NB4 (cell line): ENCODE data around the gene PKLR.

ENCODE experiments used
- DNase-seq: peaks from one replicate; pipeline ENCODE4 v3.0.0; 2010; ENCODE audit warnings: low read depth
- H3K4me3 ChIP-seq: one replicate; pipeline ENCODE4 v1.5.1; 2011; ENCODE audit warnings: mild to moderate bottlenecking, low read depth, low read length, moderate library complexity
- CTCF ChIP-seq: IDR thresholded peaks from one replicate; pipeline ENCODE4 v1.5.1; 2012; ENCODE audit warnings: low read depth, low read length
- MAX ChIP-seq: IDR thresholded peaks from 2 replicates; pipeline ENCODE4 v1.6.1; 2011; ENCODE audit warnings: low read depth, low read length
- MYC ChIP-seq: IDR thresholded peaks from 2 replicates; pipeline ENCODE4 v1.6.1; 2011; ENCODE audit warnings: low read depth, low read length
- POLR2A ChIP-seq: IDR thresholded peaks from 2 replicates; pipeline ENCODE4 v1.6.1; 2011; ENCODE audit warnings: mild to moderate bottlenecking; ENCODE audit not compliant: insufficient read length; ENCODE audit errors: extremely low read depth

PKLR gene

DNA sequence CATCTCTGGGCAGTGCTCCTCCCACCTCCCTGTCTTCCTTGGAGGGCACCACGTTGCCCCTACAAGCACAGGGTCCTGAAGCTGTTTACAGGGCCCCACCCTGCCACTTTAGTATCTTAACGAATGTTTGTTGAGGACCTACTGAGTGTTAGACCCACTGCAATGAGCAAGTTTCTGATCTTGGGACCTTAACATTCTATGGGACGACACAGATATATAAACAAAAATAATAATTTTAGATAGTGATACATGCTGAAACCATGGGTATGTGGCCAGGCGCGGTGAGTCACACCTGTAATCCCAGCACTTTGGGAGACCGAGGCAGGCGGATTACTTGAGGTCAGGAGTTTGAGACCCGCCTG, 56.1 kb downstream of the PKLR start:
- no peak for DNase-seq
- TF ChIP-seq MYC (no peak), CTCF (no peak), MAX (no peak), POLR2A (no peak)
- H3K4me3 ChIP-seq: peak overlapping the region; percentile 47

DNA sequence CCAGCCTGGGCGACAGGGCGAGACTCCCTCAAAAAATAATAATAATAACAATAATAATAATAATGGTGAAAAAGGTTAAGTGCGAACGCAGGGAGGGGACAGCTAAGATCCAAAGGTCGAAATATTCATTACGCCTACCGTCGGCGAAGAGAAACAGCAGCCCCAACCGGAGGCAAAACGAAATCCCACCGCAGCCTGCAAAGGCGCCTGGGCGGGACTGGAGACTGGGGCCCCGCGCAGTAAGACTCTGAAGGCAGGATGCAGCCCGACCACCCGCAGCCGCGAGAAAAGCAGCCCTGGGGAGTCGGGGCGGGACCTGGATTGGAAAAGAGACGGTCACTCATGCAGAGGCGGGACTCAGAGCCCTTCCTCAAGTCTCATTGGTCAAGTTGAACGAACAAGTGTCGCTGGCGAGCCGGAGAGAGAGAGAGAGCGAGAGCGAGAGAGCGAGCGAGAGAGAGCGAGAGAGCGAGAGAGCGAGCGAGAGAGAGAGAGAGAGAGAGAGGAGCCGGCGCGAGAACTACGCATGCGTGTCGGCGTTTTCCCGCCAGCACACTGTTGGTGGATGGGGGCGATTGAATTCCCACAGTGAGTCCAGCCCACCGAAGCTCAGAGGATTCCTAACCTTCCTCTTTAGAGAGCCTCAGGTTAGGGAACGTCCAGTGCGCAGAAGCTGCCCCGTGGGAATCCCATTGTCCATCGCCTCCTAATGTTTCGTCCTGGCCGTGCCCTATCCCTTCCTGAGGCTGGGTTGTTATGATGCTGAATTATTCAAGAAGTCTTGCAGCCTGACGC, 56.7 kb downstream of the PKLR start:
- peak; percentile 99 for DNase-seq
- H3K4me3 ChIP-seq: peak overlapping the region; percentile 78
- TF ChIP-seq POLR2A (peak; percentile 75), CTCF (peak; percentile 20), MAX (peak; percentile 6), MYC (peak; percentile 72)

GRCh38 chr1:155242805-155243358, 58.4 kb downstream of the PKLR start:
- no peak for DNase-seq
- TF ChIP-seq POLR2A: no peak
- TF ChIP-seq MAX: no peak
- TF ChIP-seq CTCF: no peak
- TF ChIP-seq MYC: no peak
- H3K4me3 ChIP-seq: peak overlapping the region; percentile 78

- peak; percentile 83 for DNase-seq
- H3K4me3 ChIP-seq: peak overlapping the region; percentile 18
These were observed 59.4 kb downstream of the PKLR start for GRCh38 chr1:155241841-155242264.

More at GRCh38 chr1:155241841-155242264, 59.4 kb downstream of the PKLR start:
- TF ChIP-seq MAX (no peak), MYC (no peak), CTCF (no peak), POLR2A (no peak)
